WTC11 (cell line): ENCODE measurements around the gene NAPB. TPM values are rescaled to one million over a fixed set of nuclear protein-coding genes. Genes with fewer than 3 reads are reported as not detected.

ENCODE experiments used
- ATAC-seq: fragments of 200-7000 bp; cut with Tn5 transposase; 2 replicates; pipeline ENCODE4 v1.10.0; 2021; ENCODE audit warnings: mild to moderate bottlenecking, moderate library complexity
- CTCF ChIA-PET: fragments of 300-600 bp; sonication (Branson Sonifier 250); formaldehyde crosslinking; loops from one replicate; lab custom pipeline; 2021; ENCODE audit warnings: antibody characterized with exemption; lab: Charles Lee
- POLR2A ChIA-PET: fragments of 350-600 bp; sonication (Branson Sonifier 250); formaldehyde crosslinking; loops from one replicate; lab custom pipeline; 2021; ENCODE audit warnings: antibody characterized with exemption; lab: Charles Lee
- DNase-seq: peaks from one replicate; pipeline ENCODE4 v3.0.0; 2021; ENCODE audit warnings: low spot score
- H3K27ac Mint-ChIP-seq: 2 replicates; pipeline ENCODE4 v1.8.0; 2021; ENCODE audit warnings: mixed read lengths
- H3K27me3 Mint-ChIP-seq: 2 replicates; pipeline ENCODE4 v1.8.0; 2021; ENCODE audit warnings: low read depth, mild to moderate bottlenecking, moderate library complexity, mixed read lengths
- H3K36me3 Mint-ChIP-seq: 2 replicates; pipeline ENCODE4 v1.8.0; 2021; ENCODE audit warnings: mixed read lengths
- H3K4me1 Mint-ChIP-seq: 2 replicates; pipeline ENCODE4 v1.8.0; 2022; ENCODE audit warnings: mixed read lengths
- H3K4me3 Mint-ChIP-seq: 2 replicates; pipeline ENCODE4 v1.8.0; 2021; ENCODE audit warnings: mild to moderate bottlenecking, moderate library complexity, mixed read lengths
- H3K9me3 Mint-ChIP-seq: 2 replicates; pipeline ENCODE4 v1.8.0; 2021; ENCODE audit warnings: mixed read lengths
- ARID4B ChIP-seq: sonication (generic); formaldehyde crosslinking; IDR thresholded peaks from 2 replicates; pipeline ENCODE4 v1.8.0; 2023; ENCODE audit warnings: missing genetic modification reagents, mild to moderate bottlenecking, borderline replicate concordance
- CBFB ChIP-seq: sonication (generic); formaldehyde crosslinking; IDR thresholded peaks from 2 replicates; pipeline ENCODE4 v1.8.1; 2022; ENCODE audit warnings: mild to moderate bottlenecking, low read depth, missing genetic modification reagents
- CREM ChIP-seq: sonication (generic); formaldehyde crosslinking; IDR thresholded peaks from 2 replicates; pipeline ENCODE4 v1.8.1; 2022; ENCODE audit warnings: mild to moderate bottlenecking, missing genetic modification reagents, moderate library complexity
- E2F1 ChIP-seq: sonication (generic); formaldehyde crosslinking; IDR thresholded peaks from 2 replicates; pipeline ENCODE4 v1.8.0; 2022; ENCODE audit warnings: mild to moderate bottlenecking, missing genetic modification reagents
- ELF4 ChIP-seq: sonication (generic); formaldehyde crosslinking; IDR thresholded peaks from 2 replicates; pipeline ENCODE4 v1.8.1; 2022; ENCODE audit warnings: low read depth, mild to moderate bottlenecking, moderate library complexity, missing genetic modification reagents
- ESRRA ChIP-seq: sonication (generic); formaldehyde crosslinking; IDR thresholded peaks from 2 replicates; pipeline ENCODE4 v1.8.1; 2022; ENCODE audit warnings: mild to moderate bottlenecking, missing genetic modification reagents, borderline replicate concordance
- FOXK1 ChIP-seq: sonication (generic); formaldehyde crosslinking; IDR thresholded peaks from 2 replicates; pipeline ENCODE4 v1.8.0; 2022; ENCODE audit warnings: mild to moderate bottlenecking, moderate library complexity, missing genetic modification reagents
- HMGXB4 ChIP-seq: sonication (generic); formaldehyde crosslinking; IDR thresholded peaks from 2 replicates; pipeline ENCODE4 v1.8.1; 2023; ENCODE audit warnings: mild to moderate bottlenecking, moderate library complexity, missing genetic modification reagents
- JAZF1 ChIP-seq: fragments of 250-450 bp; sonication (Bioruptor Pico); IDR thresholded peaks from 2 replicates; pipeline ENCODE4 v1.9.0; 2021; ENCODE audit warnings: moderate library complexity, mild to moderate bottlenecking, inconsistent platforms
- KAT7 ChIP-seq: sonication (generic); formaldehyde crosslinking; IDR thresholded peaks from 2 replicates; pipeline ENCODE4 v1.8.1; 2023; ENCODE audit warnings: missing genetic modification reagents, mild to moderate bottlenecking, borderline replicate concordance
- TCF7 ChIP-seq: sonication (generic); formaldehyde crosslinking; IDR thresholded peaks from 2 replicates; pipeline ENCODE4 v1.8.0; 2022; ENCODE audit warnings: mild to moderate bottlenecking, low read depth, missing genetic modification reagents, moderate library complexity
- TEAD4 ChIP-seq: sonication (generic); formaldehyde crosslinking; IDR thresholded peaks from 2 replicates; pipeline ENCODE4 v1.8.0; 2022; ENCODE audit warnings: mild to moderate bottlenecking, missing genetic modification reagents
- ZNF263 ChIP-seq: sonication (generic); formaldehyde crosslinking; IDR thresholded peaks from 2 replicates; pipeline ENCODE4 v1.8.1; 2022; ENCODE audit warnings: low read depth, mild to moderate bottlenecking, moderate library complexity, missing genetic modification reagents
- ZNF396 ChIP-seq: fragments of 250-450 bp; sonication (Bioruptor Pico); IDR thresholded peaks from 2 replicates; pipeline ENCODE4 v1.8.0; 2021; ENCODE audit warnings: mild to moderate bottlenecking, moderate library complexity, borderline replicate concordance
- ZNF671 ChIP-seq: fragments of 250-450 bp; sonication (Bioruptor Pico); IDR thresholded peaks from 2 replicates; pipeline ENCODE4 v1.8.0; 2021; ENCODE audit warnings: mild to moderate bottlenecking
- total RNA-seq: library from RNA; stranded (reverse); gene quantifications from 3 replicates; pipeline ENCODE4 v1.2.3, GENCODE V29; 2021
- TF ChIP-seq, protein P1 (sequence below): fragments of 200-600 bp; IDR thresholded peaks from 2 replicates; pipeline ENCODE4 v1.8.0; 2022; ENCODE audit warnings: antibody characterized with exemption
- TF ChIP-seq, protein P2 (sequence below): sonication (generic); formaldehyde crosslinking; IDR thresholded peaks from 2 replicates; pipeline ENCODE4 v1.8.0; 2022; ENCODE audit warnings: mild to moderate bottlenecking, missing genetic modification reagents
- TF ChIP-seq, protein P3 (sequence below): fragments of 250-450 bp; sonication (Bioruptor Pico); conservative IDR thresholded peaks from 2 replicates; pipeline ENCODE4 v1.9.0; 2021; ENCODE audit warnings: mild to moderate bottlenecking
- TF ChIP-seq, protein P4 (sequence below): sonication (generic); formaldehyde crosslinking; IDR thresholded peaks from 2 replicates; pipeline ENCODE4 v1.8.1; 2023; ENCODE audit warnings: mild to moderate bottlenecking, missing genetic modification reagents, borderline replicate concordance

Gene NAPB
- total RNA-seq, 1 experiment from 2014 or later = 12.9 TPM

GRCh38 chr20:23335521-23335920 is 85.8 kb downstream of the NAPB start:
- no peak overlapping the region for H3K4me3 Mint-ChIP-seq
- no peaks in the 10 kb centered on the region for H3K27me3 Mint-ChIP-seq
- H3K27ac Mint-ChIP-seq = no peak overlapping the region
- H3K4me1 Mint-ChIP-seq = peaks cover 10% of the 10 kb centered on the region
- no peak for ATAC-seq
- DNase-seq = no peak
- ChIA-PET CTCF (interaction anchor here (1.6 kb wide), 1 partner anchor 9 kb away, joined by 3 read pairs; no protein-coding TSS in a partner anchor), POLR2A (interaction anchor here (0.7 kb wide), 1 partner anchor 1358 kb away, joined by 5 read pairs; no protein-coding TSS in a partner anchor)
- peaks cover 4% of the 10 kb centered on the region for H3K9me3 Mint-ChIP-seq
- no peaks in the 10 kb centered on the region for H3K36me3 Mint-ChIP-seq
- TF ChIP-seq, protein P1, sequence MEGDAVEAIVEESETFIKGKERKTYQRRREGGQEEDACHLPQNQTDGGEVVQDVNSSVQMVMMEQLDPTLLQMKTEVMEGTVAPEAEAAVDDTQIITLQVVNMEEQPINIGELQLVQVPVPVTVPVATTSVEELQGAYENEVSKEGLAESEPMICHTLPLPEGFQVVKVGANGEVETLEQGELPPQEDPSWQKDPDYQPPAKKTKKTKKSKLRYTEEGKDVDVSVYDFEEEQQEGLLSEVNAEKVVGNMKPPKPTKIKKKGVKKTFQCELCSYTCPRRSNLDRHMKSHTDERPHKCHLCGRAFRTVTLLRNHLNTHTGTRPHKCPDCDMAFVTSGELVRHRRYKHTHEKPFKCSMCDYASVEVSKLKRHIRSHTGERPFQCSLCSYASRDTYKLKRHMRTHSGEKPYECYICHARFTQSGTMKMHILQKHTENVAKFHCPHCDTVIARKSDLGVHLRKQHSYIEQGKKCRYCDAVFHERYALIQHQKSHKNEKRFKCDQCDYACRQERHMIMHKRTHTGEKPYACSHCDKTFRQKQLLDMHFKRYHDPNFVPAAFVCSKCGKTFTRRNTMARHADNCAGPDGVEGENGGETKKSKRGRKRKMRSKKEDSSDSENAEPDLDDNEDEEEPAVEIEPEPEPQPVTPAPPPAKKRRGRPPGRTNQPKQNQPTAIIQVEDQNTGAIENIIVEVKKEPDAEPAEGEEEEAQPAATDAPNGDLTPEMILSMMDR = no peak
- TF ChIP-seq HMGXB4 (CRISPR knock-in tag) (no peak), JAZF1 (CRISPR knock-in tag) (no peak), FOXK1 (no peak), ZNF263 (no peak), ESRRA (no peak), ARID4B (CRISPR knock-in tag) (no peak), CBFB (CRISPR knock-in tag) (no peak), KAT7 (CRISPR knock-in tag) (no peak), ZNF671 (CRISPR knock-in tag) (no peak), ELF4 (no peak), E2F1 (CRISPR knock-in tag) (no peak), ZNF396 (no peak), CREM (no peak)
- TF ChIP-seq, protein P2, sequence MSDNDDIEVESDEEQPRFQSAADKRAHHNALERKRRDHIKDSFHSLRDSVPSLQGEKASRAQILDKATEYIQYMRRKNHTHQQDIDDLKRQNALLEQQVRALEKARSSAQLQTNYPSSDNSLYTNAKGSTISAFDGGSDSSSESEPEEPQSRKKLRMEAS = no peak

DNA sequence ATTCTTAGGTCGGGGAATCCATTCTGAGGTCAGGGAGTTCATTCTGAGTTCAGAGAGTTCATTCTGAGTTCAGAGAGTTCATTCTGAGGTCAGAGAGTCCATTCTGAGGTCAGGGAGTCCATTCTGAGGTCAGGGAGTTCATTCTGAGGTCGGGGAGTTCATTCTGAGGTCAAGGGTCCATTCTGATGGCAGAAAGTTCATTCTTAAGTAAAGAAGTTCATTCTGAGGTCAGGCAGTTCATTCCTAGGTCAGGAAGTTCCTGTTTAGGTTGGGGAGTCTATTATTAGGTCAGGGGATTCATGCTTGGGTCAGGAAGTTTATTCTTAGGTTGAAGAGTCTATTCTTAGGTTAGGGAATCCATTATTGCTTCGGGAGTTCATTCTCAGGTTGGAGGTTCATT is 87.2 kb downstream of the NAPB start:
- ATAC-seq (no peak), DNase-seq (no peak)
- Mint-ChIP-seq H3K4me3 (no peak overlapping the region), H3K27ac (no peak overlapping the region), H3K27me3 (no peaks in the 10 kb centered on the region), H3K9me3 (peaks cover 15% of the 10 kb centered on the region), H3K4me1 (peaks cover 10% of the 10 kb centered on the region), H3K36me3 (no peaks in the 10 kb centered on the region)
- POLR2A ChIA-PET = no interaction called here
- CTCF ChIA-PET = no interaction called here
- TF ChIP-seq TEAD4 (CRISPR knock-in tag) = no peak
- no peak for TF ChIP-seq E2F1 (CRISPR knock-in tag)
- no peak for TF ChIP-seq TCF7 (CRISPR knock-in tag)
- TF ChIP-seq, protein P3, sequence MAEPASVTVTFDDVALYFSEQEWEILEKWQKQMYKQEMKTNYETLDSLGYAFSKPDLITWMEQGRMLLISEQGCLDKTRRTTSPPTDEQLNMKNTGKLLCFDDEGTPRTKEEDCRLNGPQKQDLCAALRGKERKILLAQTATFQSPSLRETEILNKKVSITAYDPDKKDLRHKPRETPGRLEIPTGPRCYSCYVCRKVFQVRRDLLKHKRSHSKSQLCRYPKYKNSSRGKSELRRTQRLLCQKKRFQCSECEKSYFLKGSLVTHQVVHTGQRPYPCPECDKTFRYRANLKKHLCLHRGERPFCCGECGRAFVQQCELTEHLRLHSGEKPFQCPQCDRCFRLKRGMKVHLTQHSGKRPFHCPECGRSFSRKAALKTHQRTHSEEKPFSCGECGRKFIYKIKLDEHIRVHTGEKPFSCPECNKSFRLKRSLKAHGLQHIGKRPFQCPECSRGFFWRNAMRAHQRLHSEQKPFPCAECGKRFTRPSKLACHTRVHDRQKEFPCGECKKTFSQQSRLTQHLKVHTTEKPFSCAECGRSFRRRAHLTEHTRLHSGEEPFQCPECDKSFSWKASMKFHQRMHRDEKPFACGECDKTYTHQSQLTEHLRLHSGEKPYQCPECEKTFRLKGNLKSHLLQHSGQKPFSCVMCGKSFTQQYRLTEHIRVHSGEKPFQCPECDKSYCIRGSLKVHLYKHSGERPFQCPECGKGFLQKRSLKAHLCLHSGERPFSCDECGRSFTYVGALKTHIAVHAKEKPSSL (CRISPR knock-in tag) = no peak
- TF ChIP-seq, protein P4, sequence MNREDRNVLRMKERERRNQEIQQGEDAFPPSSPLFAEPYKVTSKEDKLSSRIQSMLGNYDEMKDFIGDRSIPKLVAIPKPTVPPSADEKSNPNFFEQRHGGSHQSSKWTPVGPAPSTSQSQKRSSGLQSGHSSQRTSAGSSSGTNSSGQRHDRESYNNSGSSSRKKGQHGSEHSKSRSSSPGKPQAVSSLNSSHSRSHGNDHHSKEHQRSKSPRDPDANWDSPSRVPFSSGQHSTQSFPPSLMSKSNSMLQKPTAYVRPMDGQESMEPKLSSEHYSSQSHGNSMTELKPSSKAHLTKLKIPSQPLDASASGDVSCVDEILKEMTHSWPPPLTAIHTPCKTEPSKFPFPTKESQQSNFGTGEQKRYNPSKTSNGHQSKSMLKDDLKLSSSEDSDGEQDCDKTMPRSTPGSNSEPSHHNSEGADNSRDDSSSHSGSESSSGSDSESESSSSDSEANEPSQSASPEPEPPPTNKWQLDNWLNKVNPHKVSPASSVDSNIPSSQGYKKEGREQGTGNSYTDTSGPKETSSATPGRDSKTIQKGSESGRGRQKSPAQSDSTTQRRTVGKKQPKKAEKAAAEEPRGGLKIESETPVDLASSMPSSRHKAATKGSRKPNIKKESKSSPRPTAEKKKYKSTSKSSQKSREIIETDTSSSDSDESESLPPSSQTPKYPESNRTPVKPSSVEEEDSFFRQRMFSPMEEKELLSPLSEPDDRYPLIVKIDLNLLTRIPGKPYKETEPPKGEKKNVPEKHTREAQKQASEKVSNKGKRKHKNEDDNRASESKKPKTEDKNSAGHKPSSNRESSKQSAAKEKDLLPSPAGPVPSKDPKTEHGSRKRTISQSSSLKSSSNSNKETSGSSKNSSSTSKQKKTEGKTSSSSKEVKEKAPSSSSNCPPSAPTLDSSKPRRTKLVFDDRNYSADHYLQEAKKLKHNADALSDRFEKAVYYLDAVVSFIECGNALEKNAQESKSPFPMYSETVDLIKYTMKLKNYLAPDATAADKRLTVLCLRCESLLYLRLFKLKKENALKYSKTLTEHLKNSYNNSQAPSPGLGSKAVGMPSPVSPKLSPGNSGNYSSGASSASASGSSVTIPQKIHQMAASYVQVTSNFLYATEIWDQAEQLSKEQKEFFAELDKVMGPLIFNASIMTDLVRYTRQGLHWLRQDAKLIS (CRISPR knock-in tag) = no peak
